ENCODE data around the gene ELF4.
"Not testable (repeated sequence)": the region's sequence is repeated elsewhere in the genome, so short reads cannot be mapped to it uniquely, and the experiment has no call there.

ELF4 gene

GRCh38 chrX:130118441-130119311 lies 8.4 kb upstream of the ELF4 start:
- TF ChIP-seq CTCF (IDR thresholded peaks at IDR 0.05; ENCODE audit: insufficient read depth, low read length, missing control alignments) = no peak
- H3K4me3 ChIP-seq (ENCODE audit: low read depth, low read length) = peak overlapping the region; percentile 32
- DNase-seq (ENCODE audit: low read depth, low spot score) = no peak
- ChIA-PET POLR2A (no interaction called here), CTCF (interaction anchor here (1.0 to 4.8 kb wide), 5 partner anchors 7 to 39 kb away, joined by 4 to 37 read pairs (median 15); no protein-coding TSS in a partner anchor)

GRCh38 chrX:130117166-130117565 lies 6.9 kb upstream of the ELF4 start:
- POLR2A ChIA-PET = no interaction called here
- TF ChIP-seq CTCF (IDR thresholded peaks at IDR 0.05; ENCODE audit: insufficient read depth, low read length, missing control alignments) = no peak
- CTCF ChIA-PET = interaction anchor here (4.8 kb wide), 1 partner anchor 37 kb away, joined by 37 read pairs; no protein-coding TSS in a partner anchor
- DNase-seq (ENCODE audit: low read depth, low spot score) = no peak
- H3K4me3 ChIP-seq (ENCODE audit: low read depth, low read length) = no peak overlapping the region

- DNase-seq (ENCODE audit: low read depth, low spot score); H3K4me3 ChIP-seq (ENCODE audit: low read depth, low read length); POLR2A ChIA-PET: not testable (repeated sequence)
- CTCF ChIA-PET = interaction anchor here (1.1 kb wide), 1 partner anchor 36 kb away, joined by 4 read pairs; no protein-coding TSS in a partner anchor
Observed at GRCh38 chrX:130115119-130115885, 5.0 kb upstream of the ELF4 start.

GRCh38 chrX:130114141-130114588 lies 3.9 kb upstream of the ELF4 start:
- ChIA-PET CTCF (no interaction called here), POLR2A (no interaction called here)
- H3K4me3 ChIP-seq (ENCODE audit: low read depth, low read length) = no peak overlapping the region
- DNase-seq (ENCODE audit: low read depth, low spot score) = no peak
- no peak for TF ChIP-seq CTCF (IDR thresholded peaks at IDR 0.05; ENCODE audit: insufficient read depth, low read length, missing control alignments)

- no peak for DNase-seq (ENCODE audit: low read depth, low spot score)
- no peak for TF ChIP-seq CTCF (IDR thresholded peaks at IDR 0.05; ENCODE audit: insufficient read depth, low read length, missing control alignments)
- ChIA-PET CTCF (interaction anchor here (1.3 to 2.8 kb wide), 2 partner anchors 9 to 31 kb away, joined by 3 to 15 read pairs; no protein-coding TSS in a partner anchor), POLR2A (interaction anchor here (1.2 kb wide), 1 partner anchor 10 kb away, joined by 3 read pairs; no protein-coding TSS in a partner anchor)
- peak overlapping the region; percentile 50 for H3K4me3 ChIP-seq (ENCODE audit: low read depth, low read length)
Observed at GRCh38 chrX:130111220-130112154, 1.2 kb upstream of the ELF4 start.

Measured in AG04449 (cell line).